Mesothelial cell of epicardium (in vitro differentiated cells): ENCODE results near the gene ABLIM3. TPM values are rescaled to one million over a fixed set of nuclear protein-coding genes. Genes with fewer than 3 reads are reported as not detected.

ENCODE experiments used
- DNase-seq, 2 experiments: peaks; one replicate each; pipeline ENCODE4 v3.0.0; 2021; ENCODE audit warnings: low spot score in 2 of 2; ENCODE audit not compliant: unreplicated experiment in 2 of 2
- H3K27ac Mint-ChIP-seq: 2 replicates; pipeline ENCODE4 v1.8.0; 2021; ENCODE audit warnings: mixed read lengths
- H3K27me3 Mint-ChIP-seq: 2 replicates; pipeline ENCODE4 v1.8.0; 2021; ENCODE audit warnings: low read depth, mixed read lengths
- H3K36me3 Mint-ChIP-seq: 2 replicates; pipeline ENCODE4 v1.8.0; 2021; ENCODE audit warnings: mixed read lengths
- H3K4me1 Mint-ChIP-seq: 2 replicates; pipeline ENCODE4 v1.8.0; 2021; ENCODE audit warnings: mixed read lengths
- H3K4me3 Mint-ChIP-seq: 2 replicates; pipeline ENCODE4 v1.8.0; 2021; ENCODE audit warnings: mild to moderate bottlenecking, moderate library complexity, mixed read lengths
- H3K9me3 Mint-ChIP-seq: 2 replicates; pipeline ENCODE4 v1.8.0; 2021; ENCODE audit warnings: mixed read lengths
- total RNA-seq: library from RNA; stranded (reverse); gene quantifications from 3 replicates; pipeline ENCODE4 v1.2.1, GENCODE V29; 2021
- TF ChIP-seq, protein P1 (sequence below): fragments of 200-600 bp; sonication (generic); IDR thresholded peaks from one replicate; pipeline ENCODE4 v1.5.0; 2021; ENCODE audit warnings: antibody characterized with exemption; ENCODE audit not compliant: unreplicated experiment

The ABLIM3 gene
- total RNA-seq, 1 donor from 2014 or later: 0.27 TPM

DNA sequence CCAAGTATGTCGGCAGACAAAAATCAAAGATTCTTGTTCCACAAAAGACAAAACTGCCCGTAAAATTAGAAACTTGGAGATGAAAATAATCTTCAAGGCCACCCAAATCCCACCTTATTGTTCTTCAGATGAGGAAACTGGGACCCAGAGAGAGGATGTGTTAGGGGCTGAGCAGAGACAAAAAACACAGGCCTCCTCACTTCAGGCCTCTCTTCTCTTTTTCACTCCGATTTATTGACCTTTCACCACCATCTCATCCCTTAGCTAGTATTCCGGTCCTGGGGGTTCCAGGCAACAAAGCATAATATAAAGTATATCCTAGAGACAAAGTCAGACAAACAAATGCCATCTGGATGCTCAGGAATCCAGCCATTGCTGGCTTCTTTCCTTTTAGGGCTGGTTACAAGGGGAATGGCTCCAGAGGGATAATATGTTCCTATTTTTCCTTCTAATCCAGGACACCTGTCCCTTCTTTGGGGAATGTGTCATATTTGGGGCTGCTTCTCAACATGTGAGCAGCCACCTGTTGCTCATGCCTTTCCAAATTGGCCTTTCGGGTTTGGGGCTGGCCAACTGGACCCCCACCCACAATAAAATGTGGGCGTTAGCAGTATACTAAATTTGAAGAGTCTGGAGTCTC, 88.1 kb downstream of the ABLIM3 start:
- Mint-ChIP-seq H3K27ac (no peak overlapping the region), H3K36me3 (no peaks in the 10 kb centered on the region), H3K4me1 (no peaks in the 10 kb centered on the region), H3K27me3 (peaks cover 55% of the 10 kb centered on the region), H3K4me3 (no peak overlapping the region), H3K9me3 (no peaks in the 10 kb centered on the region)
- no peak for DNase-seq
- TF ChIP-seq, protein P1, sequence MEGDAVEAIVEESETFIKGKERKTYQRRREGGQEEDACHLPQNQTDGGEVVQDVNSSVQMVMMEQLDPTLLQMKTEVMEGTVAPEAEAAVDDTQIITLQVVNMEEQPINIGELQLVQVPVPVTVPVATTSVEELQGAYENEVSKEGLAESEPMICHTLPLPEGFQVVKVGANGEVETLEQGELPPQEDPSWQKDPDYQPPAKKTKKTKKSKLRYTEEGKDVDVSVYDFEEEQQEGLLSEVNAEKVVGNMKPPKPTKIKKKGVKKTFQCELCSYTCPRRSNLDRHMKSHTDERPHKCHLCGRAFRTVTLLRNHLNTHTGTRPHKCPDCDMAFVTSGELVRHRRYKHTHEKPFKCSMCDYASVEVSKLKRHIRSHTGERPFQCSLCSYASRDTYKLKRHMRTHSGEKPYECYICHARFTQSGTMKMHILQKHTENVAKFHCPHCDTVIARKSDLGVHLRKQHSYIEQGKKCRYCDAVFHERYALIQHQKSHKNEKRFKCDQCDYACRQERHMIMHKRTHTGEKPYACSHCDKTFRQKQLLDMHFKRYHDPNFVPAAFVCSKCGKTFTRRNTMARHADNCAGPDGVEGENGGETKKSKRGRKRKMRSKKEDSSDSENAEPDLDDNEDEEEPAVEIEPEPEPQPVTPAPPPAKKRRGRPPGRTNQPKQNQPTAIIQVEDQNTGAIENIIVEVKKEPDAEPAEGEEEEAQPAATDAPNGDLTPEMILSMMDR: no peak

DNA sequence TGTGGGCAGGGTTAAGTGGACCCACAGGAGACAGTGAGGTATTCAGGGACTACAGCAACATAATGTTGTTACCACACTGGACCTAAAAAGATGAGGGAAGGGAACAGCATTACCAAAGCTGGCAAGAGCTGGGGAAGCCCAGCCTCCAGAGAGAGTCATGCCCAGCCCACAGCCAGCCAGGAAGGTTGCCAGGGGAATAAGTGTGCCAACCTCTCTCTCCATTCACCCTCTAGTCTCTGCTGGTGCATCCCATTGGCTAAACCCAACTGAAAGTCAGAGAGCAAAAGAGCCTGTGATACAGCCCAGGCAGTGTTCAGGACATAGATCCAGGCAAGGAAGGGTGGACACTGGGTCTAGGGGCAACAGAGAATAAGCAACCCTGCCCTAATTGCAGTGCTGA, 94.5 kb downstream of the ABLIM3 start:
- no peaks in the 10 kb centered on the region for H3K36me3 Mint-ChIP-seq
- H3K27ac Mint-ChIP-seq: no peak overlapping the region
- no peaks in the 10 kb centered on the region for H3K9me3 Mint-ChIP-seq
- peaks cover 96% of the 10 kb centered on the region for H3K27me3 Mint-ChIP-seq
- no peaks in the 10 kb centered on the region for H3K4me1 Mint-ChIP-seq
- no peak overlapping the region for H3K4me3 Mint-ChIP-seq
- TF ChIP-seq, protein P1: no peak
- no peak for DNase-seq

DNA sequence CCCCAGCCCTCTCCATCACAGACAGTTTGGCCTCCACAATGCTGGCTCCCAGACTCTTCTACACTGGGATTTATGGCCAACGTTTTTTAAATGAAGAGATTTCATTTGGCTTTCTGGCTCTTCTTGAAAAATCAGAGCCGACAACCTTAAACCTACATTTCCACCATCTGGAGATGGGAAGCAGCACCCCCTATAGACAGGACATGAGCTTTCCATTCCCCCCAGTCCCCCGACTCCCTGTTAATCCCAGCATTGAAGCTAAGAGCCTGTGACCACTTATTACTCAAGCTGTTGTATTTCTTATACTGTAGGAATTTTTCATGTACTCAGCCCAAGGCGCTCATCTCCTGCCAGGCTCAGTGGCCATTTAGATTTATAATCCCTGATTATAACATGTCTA, 96.4 kb downstream of the ABLIM3 start:
- no peak for DNase-seq
- no peaks in the 10 kb centered on the region for H3K4me1 Mint-ChIP-seq
- H3K27ac Mint-ChIP-seq: no peak overlapping the region
- H3K36me3 Mint-ChIP-seq: no peaks in the 10 kb centered on the region
- TF ChIP-seq, protein P1: no peak
- no peak overlapping the region for H3K4me3 Mint-ChIP-seq
- peaks cover 96% of the 10 kb centered on the region for H3K27me3 Mint-ChIP-seq
- H3K9me3 Mint-ChIP-seq: no peaks in the 10 kb centered on the region

DNA sequence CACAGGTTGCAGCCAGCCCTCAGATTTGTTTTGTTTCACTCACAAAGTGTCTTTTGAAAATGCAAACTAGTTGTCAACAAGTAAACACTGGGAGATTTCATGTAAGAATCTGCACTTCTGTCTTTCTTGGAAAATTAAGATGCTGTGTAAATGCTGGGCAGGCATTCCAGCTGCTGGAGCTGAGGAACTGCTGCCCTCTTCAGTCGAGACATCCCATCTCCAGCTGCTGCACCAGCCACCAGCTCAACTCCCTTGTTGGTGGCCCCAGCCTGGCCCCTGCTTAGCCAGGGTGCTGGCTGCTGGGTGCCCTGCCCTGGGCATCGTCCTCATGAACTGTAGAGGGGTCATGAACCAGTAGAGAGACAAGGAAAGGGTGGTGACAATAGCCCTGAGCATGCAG, 97.2 kb downstream of the ABLIM3 start:
- Mint-ChIP-seq H3K27ac (no peak overlapping the region), H3K9me3 (no peaks in the 10 kb centered on the region), H3K4me1 (no peaks in the 10 kb centered on the region), H3K36me3 (no peaks in the 10 kb centered on the region), H3K4me3 (no peak overlapping the region), H3K27me3 (peaks cover 97% of the 10 kb centered on the region)
- TF ChIP-seq, protein P1: no peak
- DNase-seq: no peak

DNA sequence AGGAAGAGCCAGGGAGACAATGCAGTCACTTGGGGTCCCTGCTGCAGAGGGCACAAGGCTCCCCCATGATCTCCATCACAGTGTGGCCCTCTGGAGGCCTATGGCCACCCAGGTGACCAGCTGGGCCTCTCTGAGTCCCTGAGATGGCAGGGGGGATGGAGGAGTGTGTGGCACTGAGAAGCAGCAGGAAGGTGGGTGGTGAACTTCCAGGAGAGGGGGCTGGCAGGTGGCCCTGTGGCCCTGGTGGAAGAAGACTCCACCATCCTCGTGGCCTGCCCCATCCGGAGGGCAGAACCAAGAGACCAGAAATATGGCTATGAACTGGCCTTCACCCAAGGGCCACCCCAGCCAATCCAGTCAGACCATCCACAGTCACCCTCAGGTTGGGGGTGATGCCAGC, 98.6 kb downstream of the ABLIM3 start:
- peaks cover 92% of the 10 kb centered on the region for H3K27me3 Mint-ChIP-seq
- no peak for DNase-seq
- H3K27ac Mint-ChIP-seq: no peak overlapping the region
- H3K36me3 Mint-ChIP-seq: no peaks in the 10 kb centered on the region
- H3K9me3 Mint-ChIP-seq: no peaks in the 10 kb centered on the region
- no peaks in the 10 kb centered on the region for H3K4me1 Mint-ChIP-seq
- TF ChIP-seq, protein P1: no peak
- H3K4me3 Mint-ChIP-seq: no peak overlapping the region
